ENCODE results near the gene MLLT11. TPM values are rescaled to one million over a fixed set of nuclear protein-coding genes. Genes with fewer than 3 reads are reported as not detected.

MLLT11 gene
- total RNA-seq, 1 experiment from 2014 or later: 5.0 TPM

DNA sequence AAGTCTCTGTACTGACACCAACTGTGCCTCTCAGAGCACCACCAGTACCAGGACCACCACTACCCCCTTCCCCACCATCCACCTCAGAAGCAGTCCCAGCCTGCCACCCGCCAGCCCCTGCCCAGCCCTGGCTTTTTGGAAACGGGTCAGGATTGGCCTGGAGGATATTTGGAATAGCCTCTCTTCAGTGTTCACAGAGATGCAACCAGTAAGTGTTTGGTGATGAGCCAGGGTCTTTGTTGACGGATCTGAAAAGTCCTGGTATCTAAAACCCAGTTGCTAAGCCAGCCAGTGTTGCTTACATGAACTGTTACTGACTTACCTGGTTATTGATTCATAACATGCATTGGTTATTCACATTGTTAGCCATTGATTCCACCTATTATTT, 11.6 kb upstream of the MLLT11 start:
- in situ Hi-C loops (cut with HindIII; ENCODE audit: low pct_unique_long_range_greater_than_20kb, low sequenced_read_pairs) (no loop called here), intact Hi-C loops (cut with micrococcal nuclease; ENCODE audit: unreplicated experiment) (no loop called here)
- no TSS peak for BruUV-seq (replicated peaks)
- H3K4me3 ChIP-seq (ENCODE audit: low read depth in 2 of 2, low read length in 2 of 2): peak overlapping the region; percentile 66 to 88
- no peak for ATAC-seq
- DNase-seq (ENCODE audit: low read depth, low spot score): no peak
- H3K27me3 ChIP-seq (ENCODE audit: control insufficient read depth, insufficient read depth, low read length): no peaks in the 10 kb centered on the region
- H3K36me3 ChIP-seq (ENCODE audit: control insufficient read depth, insufficient read depth, low read length): peaks cover 9% of the 10 kb centered on the region
- CTCF ChIA-PET: interaction anchor here (0.9 kb wide), 1 partner anchor 12 kb away, joined by 4 read pairs; the partner anchor contains the start of gene MLLT11
- TF ChIP-seq SIN3A (IDR thresholded peaks at IDR 0.05; ENCODE audit: borderline replicate concordance, insufficient read depth, low read depth, low read length): no peak
- TF ChIP-seq, protein P1, sequence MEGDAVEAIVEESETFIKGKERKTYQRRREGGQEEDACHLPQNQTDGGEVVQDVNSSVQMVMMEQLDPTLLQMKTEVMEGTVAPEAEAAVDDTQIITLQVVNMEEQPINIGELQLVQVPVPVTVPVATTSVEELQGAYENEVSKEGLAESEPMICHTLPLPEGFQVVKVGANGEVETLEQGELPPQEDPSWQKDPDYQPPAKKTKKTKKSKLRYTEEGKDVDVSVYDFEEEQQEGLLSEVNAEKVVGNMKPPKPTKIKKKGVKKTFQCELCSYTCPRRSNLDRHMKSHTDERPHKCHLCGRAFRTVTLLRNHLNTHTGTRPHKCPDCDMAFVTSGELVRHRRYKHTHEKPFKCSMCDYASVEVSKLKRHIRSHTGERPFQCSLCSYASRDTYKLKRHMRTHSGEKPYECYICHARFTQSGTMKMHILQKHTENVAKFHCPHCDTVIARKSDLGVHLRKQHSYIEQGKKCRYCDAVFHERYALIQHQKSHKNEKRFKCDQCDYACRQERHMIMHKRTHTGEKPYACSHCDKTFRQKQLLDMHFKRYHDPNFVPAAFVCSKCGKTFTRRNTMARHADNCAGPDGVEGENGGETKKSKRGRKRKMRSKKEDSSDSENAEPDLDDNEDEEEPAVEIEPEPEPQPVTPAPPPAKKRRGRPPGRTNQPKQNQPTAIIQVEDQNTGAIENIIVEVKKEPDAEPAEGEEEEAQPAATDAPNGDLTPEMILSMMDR (IDR thresholded peaks at IDR 0.05): peak; percentile 51
- H3K4me1 ChIP-seq (ENCODE audit: control insufficient read depth, insufficient read depth, low read length): peaks cover 3% of the 10 kb centered on the region; the same call in 1 of the 2 replicates
- POLR2A ChIA-PET: no interaction called here
- peak overlapping the region; percentile 86 for H3K27ac ChIP-seq (ENCODE audit: low read length)
- no peaks in the 10 kb centered on the region for H3K9me3 ChIP-seq (ENCODE audit: control insufficient read depth, insufficient read depth, low read depth, low read length)

DNA sequence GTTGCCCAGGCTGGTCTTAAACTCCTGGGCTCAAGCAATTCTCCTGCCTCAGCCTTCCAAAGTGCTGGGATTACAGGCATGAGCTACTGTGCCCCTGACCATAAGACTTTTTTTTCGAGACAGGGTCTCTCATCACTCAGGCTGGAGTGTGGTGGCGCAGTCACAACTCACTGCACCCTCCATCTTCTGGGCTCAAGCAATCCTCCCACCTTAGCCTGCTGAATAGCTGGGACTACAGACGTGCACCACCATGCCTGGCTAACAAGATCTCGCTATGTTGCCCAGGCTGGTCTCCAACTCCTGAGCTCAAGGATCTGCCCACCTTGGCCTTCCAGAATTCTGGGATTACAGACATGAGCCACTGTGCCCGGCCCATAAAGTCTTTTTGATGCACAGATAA, 10.7 kb upstream of the MLLT11 start:
- peaks cover 10% of the 10 kb centered on the region for H3K36me3 ChIP-seq (ENCODE audit: control insufficient read depth, insufficient read depth, low read length)
- intact Hi-C loops (cut with micrococcal nuclease; ENCODE audit: unreplicated experiment): no loop called here
- TF ChIP-seq POLR2AphosphoS5 (IDR thresholded peaks at IDR 0.05; ENCODE audit: low read depth, low read length) (no peak), SIN3A (IDR thresholded peaks at IDR 0.05; ENCODE audit: borderline replicate concordance, insufficient read depth, low read depth, low read length) (no peak), TCF7L2 (IDR thresholded peaks at IDR 0.05; ENCODE audit: low read depth, low read length) (no peak)
- TF ChIP-seq, protein P1 (IDR thresholded peaks at IDR 0.05): no peak
- TF ChIP-seq, protein P2, sequence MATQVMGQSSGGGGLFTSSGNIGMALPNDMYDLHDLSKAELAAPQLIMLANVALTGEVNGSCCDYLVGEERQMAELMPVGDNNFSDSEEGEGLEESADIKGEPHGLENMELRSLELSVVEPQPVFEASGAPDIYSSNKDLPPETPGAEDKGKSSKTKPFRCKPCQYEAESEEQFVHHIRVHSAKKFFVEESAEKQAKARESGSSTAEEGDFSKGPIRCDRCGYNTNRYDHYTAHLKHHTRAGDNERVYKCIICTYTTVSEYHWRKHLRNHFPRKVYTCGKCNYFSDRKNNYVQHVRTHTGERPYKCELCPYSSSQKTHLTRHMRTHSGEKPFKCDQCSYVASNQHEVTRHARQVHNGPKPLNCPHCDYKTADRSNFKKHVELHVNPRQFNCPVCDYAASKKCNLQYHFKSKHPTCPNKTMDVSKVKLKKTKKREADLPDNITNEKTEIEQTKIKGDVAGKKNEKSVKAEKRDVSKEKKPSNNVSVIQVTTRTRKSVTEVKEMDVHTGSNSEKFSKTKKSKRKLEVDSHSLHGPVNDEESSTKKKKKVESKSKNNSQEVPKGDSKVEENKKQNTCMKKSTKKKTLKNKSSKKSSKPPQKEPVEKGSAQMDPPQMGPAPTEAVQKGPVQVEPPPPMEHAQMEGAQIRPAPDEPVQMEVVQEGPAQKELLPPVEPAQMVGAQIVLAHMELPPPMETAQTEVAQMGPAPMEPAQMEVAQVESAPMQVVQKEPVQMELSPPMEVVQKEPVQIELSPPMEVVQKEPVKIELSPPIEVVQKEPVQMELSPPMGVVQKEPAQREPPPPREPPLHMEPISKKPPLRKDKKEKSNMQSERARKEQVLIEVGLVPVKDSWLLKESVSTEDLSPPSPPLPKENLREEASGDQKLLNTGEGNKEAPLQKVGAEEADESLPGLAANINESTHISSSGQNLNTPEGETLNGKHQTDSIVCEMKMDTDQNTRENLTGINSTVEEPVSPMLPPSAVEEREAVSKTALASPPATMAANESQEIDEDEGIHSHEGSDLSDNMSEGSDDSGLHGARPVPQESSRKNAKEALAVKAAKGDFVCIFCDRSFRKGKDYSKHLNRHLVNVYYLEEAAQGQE (IDR thresholded peaks at IDR 0.05; ENCODE audit: insufficient read depth in 1 of 2, low read depth in 2 of 2, low read length in 1 of 2): no peak
- no peak overlapping the region for H3K4me3 ChIP-seq (ENCODE audit: low read depth in 2 of 2, low read length in 2 of 2)
- POLR2A ChIA-PET: no interaction called here
- no peaks in the 10 kb centered on the region for H3K27me3 ChIP-seq (ENCODE audit: control insufficient read depth, insufficient read depth, low read length)
- BruUV-seq (replicated peaks): no TSS peak
- CTCF ChIA-PET: interaction anchor here (0.6 to 0.7 kb wide), 2 partner anchors 10 to 40 kb away, joined by 3 to 4 read pairs; partner anchors contain the start of gene MLLT11
- in situ Hi-C loops (cut with HindIII; ENCODE audit: low pct_unique_long_range_greater_than_20kb, low sequenced_read_pairs): no loop called here
- ATAC-seq: no peak
- no peaks in the 10 kb centered on the region for H3K9me3 ChIP-seq (ENCODE audit: control insufficient read depth, insufficient read depth, low read depth, low read length)
- peaks cover 3% of the 10 kb centered on the region; the same call in 1 of the 2 replicates for H3K4me1 ChIP-seq (ENCODE audit: control insufficient read depth, insufficient read depth, low read length)
- no peak overlapping the region for H3K27ac ChIP-seq (ENCODE audit: low read length)
- DNase-seq (ENCODE audit: low read depth, low spot score): no peak
